ENCODE data around the gene RNFT2. TPM values are rescaled to one million over a fixed set of nuclear protein-coding genes. Genes with fewer than 3 reads are reported as not detected.
A peak's percentile ranks its signal among the peaks of the same experiment; 100 is the strongest.

RNFT2 gene
- total RNA-seq, 1 experiment from 2014 or later, result 12.3 TPM

DNA sequence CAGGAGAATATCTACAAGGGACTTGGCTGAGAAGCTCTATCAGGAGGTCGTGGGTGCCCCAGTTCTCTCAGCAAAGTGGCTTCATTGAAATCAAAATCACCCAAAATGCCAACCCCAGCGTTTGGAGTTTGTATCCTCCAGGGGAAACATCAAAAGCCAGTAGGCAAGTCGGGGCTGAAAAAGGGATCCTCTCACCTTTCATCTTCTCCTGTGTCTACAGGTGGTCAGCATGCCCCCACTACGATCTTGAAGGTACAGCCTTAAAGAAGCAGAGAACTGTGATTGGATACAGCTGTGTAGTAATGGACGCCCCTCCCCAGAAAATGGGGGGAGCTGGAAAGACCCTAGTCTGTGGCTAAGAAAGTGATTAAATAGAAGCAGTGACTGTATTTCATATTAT lies 121.0 kb downstream of the RNFT2 start:
- ATAC-seq (no peak), DNase-seq (ENCODE audit: low read depth, low spot score) (no peak)
- Histone ChIP-seq H3K4me1 (ENCODE audit: control insufficient read depth, insufficient read depth, low read length) (peaks cover 15% of the 10 kb centered on the region), H3K36me3 (ENCODE audit: control insufficient read depth, insufficient read depth, low read length) (no peaks in the 10 kb centered on the region), H3K4me3 (ENCODE audit: low read depth in 2 of 2, low read length in 2 of 2) (no peak overlapping the region), H3K9me3 (ENCODE audit: control insufficient read depth, insufficient read depth, low read depth, low read length) (no peaks in the 10 kb centered on the region), H3K27me3 (ENCODE audit: control insufficient read depth, insufficient read depth, low read length) (peaks cover 2% of the 10 kb centered on the region; the same call in 1 of the 2 replicates), H3K27ac (ENCODE audit: low read length) (no peak overlapping the region)
- in situ Hi-C loops (cut with HindIII; ENCODE audit: low pct_unique_long_range_greater_than_20kb, low sequenced_read_pairs) (no loop called here), intact Hi-C loops (cut with micrococcal nuclease; ENCODE audit: unreplicated experiment) (no loop called here)
- ChIA-PET CTCF (interaction anchor here (0.6 kb wide), 1 partner anchor 13 kb away, joined by 3 read pairs; no protein-coding TSS in a partner anchor), POLR2A (no interaction called here)
- BruUV-seq (replicated peaks), result no TSS peak
- no peak for TF ChIP-seq POLR2AphosphoS5 (IDR thresholded peaks at IDR 0.05; ENCODE audit: low read depth, low read length)
- no peak for TF ChIP-seq TCF7L2 (IDR thresholded peaks at IDR 0.05; ENCODE audit: low read depth, low read length)
- TF ChIP-seq, protein P1, sequence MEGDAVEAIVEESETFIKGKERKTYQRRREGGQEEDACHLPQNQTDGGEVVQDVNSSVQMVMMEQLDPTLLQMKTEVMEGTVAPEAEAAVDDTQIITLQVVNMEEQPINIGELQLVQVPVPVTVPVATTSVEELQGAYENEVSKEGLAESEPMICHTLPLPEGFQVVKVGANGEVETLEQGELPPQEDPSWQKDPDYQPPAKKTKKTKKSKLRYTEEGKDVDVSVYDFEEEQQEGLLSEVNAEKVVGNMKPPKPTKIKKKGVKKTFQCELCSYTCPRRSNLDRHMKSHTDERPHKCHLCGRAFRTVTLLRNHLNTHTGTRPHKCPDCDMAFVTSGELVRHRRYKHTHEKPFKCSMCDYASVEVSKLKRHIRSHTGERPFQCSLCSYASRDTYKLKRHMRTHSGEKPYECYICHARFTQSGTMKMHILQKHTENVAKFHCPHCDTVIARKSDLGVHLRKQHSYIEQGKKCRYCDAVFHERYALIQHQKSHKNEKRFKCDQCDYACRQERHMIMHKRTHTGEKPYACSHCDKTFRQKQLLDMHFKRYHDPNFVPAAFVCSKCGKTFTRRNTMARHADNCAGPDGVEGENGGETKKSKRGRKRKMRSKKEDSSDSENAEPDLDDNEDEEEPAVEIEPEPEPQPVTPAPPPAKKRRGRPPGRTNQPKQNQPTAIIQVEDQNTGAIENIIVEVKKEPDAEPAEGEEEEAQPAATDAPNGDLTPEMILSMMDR (IDR thresholded peaks at IDR 0.05), result no peak
- TF ChIP-seq, protein P2, sequence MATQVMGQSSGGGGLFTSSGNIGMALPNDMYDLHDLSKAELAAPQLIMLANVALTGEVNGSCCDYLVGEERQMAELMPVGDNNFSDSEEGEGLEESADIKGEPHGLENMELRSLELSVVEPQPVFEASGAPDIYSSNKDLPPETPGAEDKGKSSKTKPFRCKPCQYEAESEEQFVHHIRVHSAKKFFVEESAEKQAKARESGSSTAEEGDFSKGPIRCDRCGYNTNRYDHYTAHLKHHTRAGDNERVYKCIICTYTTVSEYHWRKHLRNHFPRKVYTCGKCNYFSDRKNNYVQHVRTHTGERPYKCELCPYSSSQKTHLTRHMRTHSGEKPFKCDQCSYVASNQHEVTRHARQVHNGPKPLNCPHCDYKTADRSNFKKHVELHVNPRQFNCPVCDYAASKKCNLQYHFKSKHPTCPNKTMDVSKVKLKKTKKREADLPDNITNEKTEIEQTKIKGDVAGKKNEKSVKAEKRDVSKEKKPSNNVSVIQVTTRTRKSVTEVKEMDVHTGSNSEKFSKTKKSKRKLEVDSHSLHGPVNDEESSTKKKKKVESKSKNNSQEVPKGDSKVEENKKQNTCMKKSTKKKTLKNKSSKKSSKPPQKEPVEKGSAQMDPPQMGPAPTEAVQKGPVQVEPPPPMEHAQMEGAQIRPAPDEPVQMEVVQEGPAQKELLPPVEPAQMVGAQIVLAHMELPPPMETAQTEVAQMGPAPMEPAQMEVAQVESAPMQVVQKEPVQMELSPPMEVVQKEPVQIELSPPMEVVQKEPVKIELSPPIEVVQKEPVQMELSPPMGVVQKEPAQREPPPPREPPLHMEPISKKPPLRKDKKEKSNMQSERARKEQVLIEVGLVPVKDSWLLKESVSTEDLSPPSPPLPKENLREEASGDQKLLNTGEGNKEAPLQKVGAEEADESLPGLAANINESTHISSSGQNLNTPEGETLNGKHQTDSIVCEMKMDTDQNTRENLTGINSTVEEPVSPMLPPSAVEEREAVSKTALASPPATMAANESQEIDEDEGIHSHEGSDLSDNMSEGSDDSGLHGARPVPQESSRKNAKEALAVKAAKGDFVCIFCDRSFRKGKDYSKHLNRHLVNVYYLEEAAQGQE (IDR thresholded peaks at IDR 0.05; ENCODE audit: insufficient read depth in 1 of 2, low read depth in 2 of 2, low read length in 1 of 2), result no peak
- TF ChIP-seq SIN3A (IDR thresholded peaks at IDR 0.05; ENCODE audit: borderline replicate concordance, insufficient read depth, low read depth, low read length), result no peak

DNA sequence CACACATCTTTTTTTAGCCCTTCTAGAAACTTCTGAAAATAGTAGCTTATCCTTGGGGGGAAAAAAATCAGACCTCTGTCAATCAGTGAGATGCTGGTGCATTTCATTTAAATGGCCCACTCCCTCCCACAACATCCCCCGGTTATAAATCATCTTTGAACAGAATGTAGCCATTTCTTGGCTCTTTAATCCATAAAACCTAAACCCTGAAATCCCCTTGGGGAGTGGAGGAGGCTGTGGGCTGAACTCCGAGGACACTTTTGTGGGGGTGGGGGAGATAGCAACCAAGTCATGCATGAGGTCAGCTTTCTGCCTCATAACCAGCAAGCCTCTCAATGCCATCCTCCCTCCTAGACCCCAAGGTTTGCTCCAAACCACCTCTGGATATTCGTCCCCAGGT lies 122.1 kb downstream of the RNFT2 start:
- Histone ChIP-seq H3K9me3 (ENCODE audit: control insufficient read depth, insufficient read depth, low read depth, low read length) (no peaks in the 10 kb centered on the region), H3K4me1 (ENCODE audit: control insufficient read depth, insufficient read depth, low read length) (peaks cover 18% of the 10 kb centered on the region), H3K27me3 (ENCODE audit: control insufficient read depth, insufficient read depth, low read length) (peaks cover 2% of the 10 kb centered on the region; the same call in 1 of the 2 replicates), H3K27ac (ENCODE audit: low read length) (no peak overlapping the region), H3K36me3 (ENCODE audit: control insufficient read depth, insufficient read depth, low read length) (no peaks in the 10 kb centered on the region), H3K4me3 (ENCODE audit: low read depth in 2 of 2, low read length in 2 of 2) (peak overlapping the region in 1 of 2 experiments; percentile 28; a peak in 2 of 4 replicates)
- ChIA-PET CTCF (interaction anchor here (1.0 kb wide), 1 partner anchor 198 kb away, joined by 3 read pairs; no protein-coding TSS in a partner anchor), POLR2A (no interaction called here)
- in situ Hi-C loops (cut with HindIII; ENCODE audit: low pct_unique_long_range_greater_than_20kb, low sequenced_read_pairs) (no loop called here), intact Hi-C loops (cut with micrococcal nuclease; ENCODE audit: unreplicated experiment) (no loop called here)
- ATAC-seq, result no peak
- no TSS peak for BruUV-seq (replicated peaks)
- no peak for DNase-seq (ENCODE audit: low read depth, low spot score)
- TF ChIP-seq TCF7L2 (IDR thresholded peaks at IDR 0.05; ENCODE audit: low read depth, low read length), result no peak
- TF ChIP-seq, protein P2 (IDR thresholded peaks at IDR 0.05; ENCODE audit: insufficient read depth in 1 of 2, low read depth in 2 of 2, low read length in 1 of 2), result no peak
- TF ChIP-seq POLR2AphosphoS5 (IDR thresholded peaks at IDR 0.05; ENCODE audit: low read depth, low read length), result no peak
- TF ChIP-seq, protein P1 (IDR thresholded peaks at IDR 0.05), result no peak
- no peak for TF ChIP-seq SIN3A (IDR thresholded peaks at IDR 0.05; ENCODE audit: borderline replicate concordance, insufficient read depth, low read depth, low read length)

Measured in Panc1 (cell line).